HCEC 1CT (cell line): Measurements from ENCODE around the gene TVP23B.
"Not testable (repeated sequence)": the region's sequence is repeated elsewhere in the genome, so short reads cannot be mapped to it uniquely, and the experiment has no call there.

ENCODE experiments used
- DNase-seq: peaks from one replicate; pipeline ENCODE4 v3.0.0-alpha.2; 2017

TVP23B gene

GRCh38 chr17:18794841-18795240 is 13.9 kb downstream of the TVP23B start:
- DNase-seq, result not testable (repeated sequence)

DNA sequence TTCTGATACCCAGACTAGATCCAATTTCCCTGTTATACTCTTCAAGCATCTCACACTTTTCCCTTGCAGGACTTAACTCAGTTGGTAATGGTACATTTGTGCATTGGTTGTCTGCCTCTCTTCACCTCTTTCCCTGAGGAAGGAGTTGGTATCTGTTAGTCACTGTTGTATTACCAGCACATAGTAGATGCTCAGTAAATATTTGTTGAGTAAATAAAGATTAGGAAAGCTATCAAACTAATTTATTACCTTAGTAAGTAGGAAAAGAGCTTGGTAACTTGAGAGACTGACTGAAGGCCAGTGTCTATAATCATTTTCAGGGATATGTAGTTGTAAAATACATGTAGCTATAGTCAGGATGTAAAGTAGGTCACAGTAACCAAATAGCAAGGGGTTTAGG is 15.9 kb downstream of the TVP23B start:
- DNase-seq, result not testable (repeated sequence)

- DNase-seq, result not testable (repeated sequence)
These were observed 22.7 kb downstream of the TVP23B start for GRCh38 chr17:18803458-18804245.

GRCh38 chr17:18815924-18816323 is 34.9 kb downstream of the TVP23B start:
- not testable (repeated sequence) for DNase-seq

- peak; percentile 59 for DNase-seq
These were observed 35.7 kb downstream of the TVP23B start for GRCh38 chr17:18816489-18817371.

DNA sequence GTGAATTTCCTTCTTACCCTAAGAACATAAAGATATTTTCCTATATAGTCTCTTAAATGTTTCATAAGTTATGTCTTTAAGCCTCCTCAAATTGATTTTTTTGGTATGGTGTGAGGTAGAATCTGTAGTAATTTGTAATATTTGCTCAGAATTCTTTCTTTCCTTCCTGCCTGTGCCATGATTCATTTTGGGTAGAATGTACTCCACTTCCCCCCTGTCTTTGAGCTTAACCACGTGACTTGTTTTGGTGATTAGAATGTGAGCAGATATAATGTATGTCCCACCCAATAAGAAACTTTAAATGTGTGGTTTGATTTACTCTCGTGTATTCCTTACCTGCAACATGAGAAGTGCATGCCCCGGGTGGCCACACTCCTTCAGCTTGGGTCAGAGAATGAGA is 40.4 kb downstream of the TVP23B start:
- peak; percentile 11 for DNase-seq

DNA sequence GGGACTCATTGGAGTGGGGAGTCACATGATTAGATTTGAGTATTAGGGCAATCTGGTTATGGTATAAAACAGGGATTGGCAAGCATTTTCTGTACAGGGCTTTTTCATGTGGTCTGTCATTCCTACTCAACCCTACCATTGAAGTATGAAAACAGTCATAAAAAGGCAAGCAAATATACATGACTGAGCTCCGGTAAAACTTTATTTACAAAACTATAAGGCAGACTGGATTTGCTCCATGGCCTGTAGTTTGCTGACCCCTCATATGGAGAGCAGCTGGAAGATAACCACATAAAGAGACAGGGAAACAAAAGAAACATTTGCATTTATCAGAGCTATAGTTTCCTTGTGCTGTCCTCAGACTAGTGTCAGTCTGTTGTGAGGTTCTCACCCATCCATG is 46.6 kb downstream of the TVP23B start:
- not testable (repeated sequence) for DNase-seq

- no peak for DNase-seq
These were observed 67.5 kb downstream of the TVP23B start for GRCh38 chr17:18848501-18848900.

DNA sequence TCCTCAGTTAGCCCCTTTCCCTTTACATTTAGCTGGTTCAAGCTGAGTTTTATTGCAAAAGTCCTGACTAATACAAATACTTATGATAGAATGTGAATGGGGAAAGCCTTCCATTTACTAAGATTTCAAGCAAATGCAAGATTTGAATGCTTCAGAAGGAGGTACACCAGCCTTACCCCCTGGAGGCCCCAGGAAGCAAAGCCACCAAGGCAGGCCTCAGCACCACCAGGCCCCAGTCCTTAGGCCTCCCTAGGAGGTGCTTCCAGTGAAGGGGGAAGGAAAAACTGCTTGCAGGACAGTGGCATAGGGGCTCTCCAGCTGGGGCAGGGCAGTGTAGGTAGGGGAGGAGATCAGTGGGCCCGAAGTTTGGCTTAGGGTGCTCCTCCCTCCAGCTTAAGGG is 69.7 kb downstream of the TVP23B start:
- DNase-seq, result no peak

DNA sequence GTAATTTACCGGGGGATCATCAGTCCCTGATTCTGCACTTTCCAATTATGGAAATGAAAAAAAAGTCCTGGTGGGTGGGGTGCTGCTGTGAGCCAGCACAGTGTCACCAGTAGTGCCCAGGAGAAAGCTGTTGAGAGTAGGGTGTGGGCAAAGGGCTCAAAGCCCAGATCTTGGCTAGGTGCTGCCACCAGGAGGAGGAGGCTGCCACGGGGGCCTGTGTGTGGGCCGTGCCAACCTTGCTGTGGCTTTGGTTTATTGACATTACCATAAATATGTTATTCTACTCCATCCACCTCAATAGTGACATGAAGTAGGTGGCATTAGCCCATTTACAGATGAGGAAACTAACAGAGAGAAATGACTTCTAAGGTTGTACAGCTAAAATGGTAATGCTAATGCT is 70.2 kb downstream of the TVP23B start:
- no peak for DNase-seq

GRCh38 chr17:18854956-18855355 is 74.0 kb downstream of the TVP23B start:
- no peak for DNase-seq

DNA sequence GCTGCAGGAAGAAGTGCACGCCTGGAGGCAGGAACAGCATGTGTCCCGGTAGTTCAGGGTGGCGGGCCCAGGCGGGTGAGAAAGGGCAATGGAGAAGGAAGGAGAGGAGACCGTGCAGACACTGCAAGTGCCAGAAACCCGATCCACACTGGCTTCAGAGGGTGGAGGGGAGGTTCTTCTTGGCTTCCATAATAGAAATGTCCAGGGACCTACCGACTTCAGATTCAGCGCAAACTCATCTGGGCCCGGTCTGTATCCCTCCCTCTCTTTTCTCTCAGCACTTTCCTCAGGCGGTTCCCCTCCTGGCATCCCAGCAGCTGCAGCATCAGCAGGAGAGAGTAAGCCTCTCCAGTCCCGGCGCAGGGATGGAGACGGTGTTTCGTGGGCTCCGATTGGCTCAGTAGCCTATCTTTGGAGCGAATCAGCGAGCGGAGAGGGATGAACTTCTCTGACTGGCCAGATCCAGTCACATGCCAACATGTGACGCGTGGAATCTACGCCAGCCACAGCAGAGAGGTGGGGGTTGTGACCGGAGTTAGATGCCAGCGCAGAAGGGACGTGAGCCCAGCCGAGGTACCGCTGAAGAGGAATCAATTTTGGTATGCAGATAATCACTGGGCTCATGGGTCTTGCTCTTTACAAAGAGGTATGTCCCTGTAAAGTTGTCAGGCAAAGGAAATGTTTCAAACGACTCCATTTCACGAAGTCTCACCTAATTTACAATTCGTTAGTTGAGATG is 75.0 kb downstream of the TVP23B start:
- peak; percentile 92 for DNase-seq
